Putamen (tissue), 1 donor: ENCODE measurements around the gene GNGT2.

Experiments
- DNase-seq: peaks from one replicate; pipeline ENCODE4 v3.0.0-alpha.2; 2016; ENCODE audit warnings: low spot score

The GNGT2 gene

GRCh38 chr17:49210158-49211029 is at the start of gene GNGT2, which contains the start of gene ABI3:
Gene GNGT2, minus strand, starts transcription at chr17:49210574. Its CDS starts 3,152 bp downstream, at chr17:49207422.
Gene ABI3, plus strand, starts transcription at chr17:49210707. Its CDS starts 18 bp downstream, at chr17:49210725.
- DNase-seq = peak; percentile 34

GRCh38 chr17:49259663-49260010 is 49.3 kb upstream of the GNGT2 start:
- DNase-seq = no peak

DNA sequence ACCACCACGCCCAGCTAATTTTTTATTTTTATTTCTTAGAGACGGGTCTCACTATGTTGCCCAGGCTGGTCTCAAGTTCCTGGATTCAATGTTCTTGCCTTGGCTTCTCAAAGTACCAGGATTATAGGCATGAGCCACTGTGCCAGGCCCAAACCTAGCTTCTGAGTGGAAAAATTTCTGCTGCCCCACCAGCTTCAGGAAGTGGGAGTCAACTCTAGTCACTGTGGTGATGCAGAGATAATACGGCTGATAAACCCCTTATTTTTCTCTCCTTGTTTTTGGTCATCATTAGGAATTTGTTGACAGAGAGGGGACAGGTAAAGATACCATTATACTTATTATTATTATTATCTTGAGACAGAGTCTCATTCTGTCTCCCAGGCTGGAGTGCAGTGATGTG is 48.0 kb upstream of the GNGT2 start:
- DNase-seq = no peak

GRCh38 chr17:49255125-49255524 is 44.8 kb upstream of the GNGT2 start:
- no peak for DNase-seq

DNA sequence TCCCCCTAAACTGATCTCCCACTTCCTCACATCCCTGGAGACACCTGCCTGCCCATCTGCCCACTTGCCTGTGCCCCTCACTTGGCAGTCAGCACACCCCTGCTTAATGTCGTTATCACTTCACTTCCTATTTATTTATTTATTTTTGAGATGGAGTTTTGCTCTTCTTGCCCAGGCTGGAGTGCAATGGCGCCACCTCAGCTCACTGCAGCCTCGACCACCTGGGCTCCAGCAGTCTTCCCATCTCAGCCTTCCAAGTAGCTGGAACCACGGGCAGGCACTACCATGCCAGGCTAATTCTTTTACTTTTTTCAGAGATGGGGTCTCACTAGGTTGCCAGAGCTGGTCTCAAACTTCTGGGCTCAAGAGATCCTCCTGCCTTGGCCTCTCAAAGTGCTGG is 43.7 kb upstream of the GNGT2 start:
- no peak for DNase-seq

- DNase-seq = no peak
These were observed 41.8 kb upstream of the GNGT2 start for GRCh38 chr17:49252148-49252695.

DNA sequence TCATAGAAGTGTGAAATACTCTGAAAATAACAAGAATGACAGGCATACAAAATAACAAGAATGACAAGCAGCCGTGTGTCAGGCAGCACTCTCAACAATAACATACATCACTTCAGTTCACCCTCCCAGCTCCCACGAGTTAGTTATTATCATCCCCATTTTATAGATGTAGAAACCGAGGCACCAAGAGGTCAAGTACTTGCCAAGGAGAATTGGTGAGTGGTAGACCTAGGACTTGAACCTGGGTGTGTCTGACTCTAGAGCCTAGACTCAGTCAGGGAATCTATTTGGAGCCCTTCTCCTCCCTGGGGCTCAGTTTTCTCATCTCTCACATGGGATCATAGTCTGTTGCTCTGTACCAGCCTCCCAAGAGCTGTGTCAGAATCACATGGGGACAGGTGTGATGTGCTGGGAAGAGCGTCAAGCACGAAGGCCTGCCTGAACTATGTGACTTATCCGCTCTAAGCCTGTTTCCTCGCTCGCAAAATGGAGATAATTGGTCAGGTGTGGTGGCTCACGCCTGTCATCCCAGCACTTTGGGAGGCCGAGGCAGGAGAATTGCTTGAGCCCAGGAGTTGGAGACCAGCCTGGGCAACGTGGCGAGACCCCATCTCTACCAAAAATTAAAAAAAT is 39.6 kb upstream of the GNGT2 start:
- no peak for DNase-seq

DNA sequence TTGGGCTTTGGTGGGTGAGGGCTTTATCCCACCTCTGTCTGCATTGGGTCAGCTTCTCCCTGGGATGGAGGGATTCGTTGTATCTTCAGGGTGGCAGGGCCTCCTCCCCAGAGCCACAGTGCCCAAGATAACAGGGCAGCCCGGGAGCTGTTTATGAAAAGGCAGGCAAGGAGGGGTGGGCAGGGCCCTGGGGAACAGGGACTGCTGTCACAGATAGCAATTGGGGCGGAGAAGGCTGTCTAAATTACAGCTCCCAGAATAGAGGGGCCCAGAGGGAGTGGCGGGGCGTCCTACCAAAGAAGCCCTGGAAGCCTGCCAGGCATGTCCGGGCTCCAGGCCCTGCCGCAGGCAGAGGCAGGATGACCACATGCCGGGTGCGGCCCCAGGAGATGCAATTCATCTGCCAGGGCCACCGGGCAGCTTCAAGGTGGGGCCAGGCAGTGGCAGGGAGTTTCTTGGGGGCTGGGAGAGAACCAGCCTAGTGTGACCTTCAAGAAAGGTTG is 39.0 kb upstream of the GNGT2 start:
- DNase-seq = no peak

GRCh38 chr17:49247944-49248343 is 37.6 kb upstream of the GNGT2 start:
- no peak for DNase-seq

DNA sequence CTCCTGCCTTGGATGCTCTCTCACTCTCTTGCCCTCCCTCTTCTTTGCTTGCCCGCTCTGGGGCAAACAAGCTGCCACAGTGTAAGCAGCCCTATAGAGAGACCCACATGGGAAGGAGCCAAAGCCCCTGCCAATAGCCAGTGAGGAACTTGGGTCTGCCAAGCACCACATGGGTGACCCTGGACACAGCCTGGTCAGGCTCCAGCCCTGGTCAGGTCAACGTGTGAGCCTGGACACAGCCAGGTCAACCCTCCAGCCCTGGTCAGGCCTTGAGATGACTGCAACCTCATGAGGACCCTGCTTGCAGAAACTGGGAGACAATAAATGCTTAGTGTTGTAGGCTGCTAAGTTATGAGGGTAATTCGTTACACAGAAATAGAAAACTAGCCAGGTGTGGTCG is 34.5 kb upstream of the GNGT2 start:
- no peak for DNase-seq

DNA sequence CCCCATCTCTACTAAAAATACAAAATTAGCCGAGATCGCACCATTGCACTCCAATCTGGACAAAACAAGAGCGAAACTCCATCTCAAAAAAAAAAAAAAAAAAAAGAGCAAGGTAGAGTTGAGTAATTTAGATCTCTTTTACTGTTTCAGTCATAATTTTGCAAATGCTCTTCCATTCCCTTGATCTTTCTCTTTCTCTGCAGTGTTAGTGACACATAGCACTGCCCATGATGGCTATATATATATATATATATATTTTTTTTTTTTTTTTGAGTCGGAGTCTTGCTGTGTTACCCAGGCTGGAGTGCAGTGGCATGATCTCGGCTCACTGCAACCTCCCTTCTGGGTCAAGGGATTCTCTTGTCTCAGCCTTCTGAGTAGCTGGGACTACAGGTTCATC is 32.4 kb upstream of the GNGT2 start:
- DNase-seq = no peak

DNA sequence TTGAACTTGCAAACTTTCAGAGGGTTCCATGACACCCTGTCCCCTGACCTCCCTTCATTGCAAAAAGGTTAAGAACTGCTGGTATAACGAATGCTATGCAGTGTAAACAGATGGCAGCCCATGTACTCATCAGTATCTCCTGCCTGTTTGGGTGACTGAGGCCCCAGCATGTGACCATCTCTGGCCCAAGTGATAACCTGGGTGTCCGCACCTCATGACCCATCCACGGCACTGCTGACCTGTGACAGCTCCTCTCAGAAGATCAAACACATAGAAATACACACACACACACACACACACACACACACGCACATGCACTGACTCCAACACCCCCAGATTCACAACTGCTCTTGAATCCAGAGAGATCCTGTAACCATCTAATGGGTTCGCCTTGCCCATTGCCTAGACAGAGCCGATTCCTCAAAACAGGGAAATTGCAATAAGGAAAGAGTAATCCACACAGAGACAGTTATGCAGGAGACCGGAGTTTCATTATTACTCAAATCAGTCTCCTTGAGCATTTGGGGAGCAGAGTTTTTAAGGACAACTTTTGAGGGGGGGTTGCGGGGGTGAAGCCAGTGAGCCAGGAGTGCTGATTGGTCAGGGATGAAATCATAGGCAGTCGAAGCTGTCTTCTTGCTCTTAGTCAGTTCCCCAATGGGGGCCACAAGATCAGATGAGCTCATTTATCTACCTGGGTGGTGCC is 31.5 kb upstream of the GNGT2 start:
- DNase-seq = no peak

GRCh38 chr17:49241040-49241439 is 30.7 kb upstream of the GNGT2 start:
- DNase-seq = no peak

DNA sequence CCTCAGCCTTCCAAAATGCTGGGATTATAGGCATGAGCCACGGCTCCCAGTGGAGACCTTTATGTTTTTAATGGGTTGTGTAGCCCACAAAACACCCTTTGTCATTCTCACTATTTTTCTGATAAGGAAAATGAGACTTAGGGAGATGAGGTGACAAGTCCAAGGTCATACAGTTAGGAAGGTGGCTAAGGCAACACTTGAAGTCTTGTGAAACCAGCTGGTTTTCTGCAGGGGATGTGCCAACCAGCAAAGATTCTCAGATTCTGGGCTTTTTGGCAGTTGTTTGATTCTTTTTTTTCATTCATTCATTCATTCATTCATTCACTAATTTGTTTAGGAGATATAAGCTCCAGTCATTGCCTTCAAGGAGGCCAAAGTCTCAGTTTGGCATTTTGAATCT is 30.2 kb upstream of the GNGT2 start:
- DNase-seq = no peak

GRCh38 chr17:49239963-49240362 is 29.6 kb upstream of the GNGT2 start:
- no peak for DNase-seq

DNA sequence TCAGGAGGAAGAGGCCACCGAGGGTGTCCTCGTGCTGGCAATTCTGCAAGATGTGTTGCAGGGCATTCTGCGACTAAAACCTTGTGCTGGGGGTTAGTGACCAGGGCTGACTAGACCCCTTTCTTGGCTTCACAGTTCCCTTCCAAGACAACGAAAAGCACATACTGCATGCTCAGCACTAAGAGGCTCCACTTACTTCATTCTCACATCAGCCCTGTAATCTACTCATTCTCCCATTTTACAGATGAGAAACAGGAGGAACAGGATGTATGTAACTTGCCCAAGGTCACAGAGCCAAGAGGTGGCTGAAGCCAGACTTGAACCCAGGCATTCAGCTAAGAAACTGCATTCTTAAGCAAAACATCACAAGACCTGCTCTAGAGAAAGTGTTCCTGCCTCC is 25.5 kb upstream of the GNGT2 start:
- no peak for DNase-seq

DNA sequence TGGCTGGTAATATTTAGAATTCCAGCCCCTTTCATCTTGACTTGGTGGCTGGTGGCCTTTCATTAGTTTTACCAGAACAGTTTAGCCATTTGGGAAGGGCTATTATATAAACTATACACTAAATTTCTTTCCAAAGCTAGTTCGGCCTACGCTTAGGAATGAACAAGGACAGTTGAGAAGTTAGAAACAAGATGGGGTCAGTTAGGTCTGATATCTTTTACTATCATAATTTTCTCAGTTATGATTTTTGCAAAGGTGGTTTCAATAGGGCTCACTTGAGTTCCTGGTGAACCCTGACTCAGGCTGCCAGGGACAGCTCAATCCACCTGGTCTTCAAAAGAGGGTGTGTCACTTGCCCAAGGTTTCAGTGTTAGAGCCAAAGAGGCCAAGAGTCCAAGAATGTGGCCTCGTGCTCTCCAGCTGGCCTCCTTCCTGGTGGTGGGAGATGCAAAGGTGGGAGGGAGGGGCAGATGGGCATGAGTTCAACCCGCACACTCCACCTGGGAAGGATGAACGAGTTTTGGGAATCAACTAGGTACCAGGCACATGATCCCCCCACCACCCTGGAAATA is 24.2 kb upstream of the GNGT2 start:
- no peak for DNase-seq

DNA sequence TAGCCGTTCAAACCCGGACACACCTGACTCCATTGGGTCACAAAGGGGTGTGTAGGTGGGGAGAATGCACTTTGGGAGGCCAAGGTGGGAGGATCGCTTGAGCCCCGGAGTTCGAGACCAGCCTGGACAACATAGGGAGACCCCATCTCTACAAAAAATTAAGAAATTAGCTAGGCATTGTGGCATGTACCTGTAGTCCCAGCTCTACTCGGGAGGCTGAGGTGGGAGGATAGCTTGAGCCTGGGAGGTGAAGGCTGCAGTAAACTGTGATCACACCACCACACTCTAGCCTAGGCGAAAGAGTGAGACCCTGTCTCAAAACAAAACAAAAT is 21.2 kb upstream of the GNGT2 start:
- DNase-seq = no peak

DNA sequence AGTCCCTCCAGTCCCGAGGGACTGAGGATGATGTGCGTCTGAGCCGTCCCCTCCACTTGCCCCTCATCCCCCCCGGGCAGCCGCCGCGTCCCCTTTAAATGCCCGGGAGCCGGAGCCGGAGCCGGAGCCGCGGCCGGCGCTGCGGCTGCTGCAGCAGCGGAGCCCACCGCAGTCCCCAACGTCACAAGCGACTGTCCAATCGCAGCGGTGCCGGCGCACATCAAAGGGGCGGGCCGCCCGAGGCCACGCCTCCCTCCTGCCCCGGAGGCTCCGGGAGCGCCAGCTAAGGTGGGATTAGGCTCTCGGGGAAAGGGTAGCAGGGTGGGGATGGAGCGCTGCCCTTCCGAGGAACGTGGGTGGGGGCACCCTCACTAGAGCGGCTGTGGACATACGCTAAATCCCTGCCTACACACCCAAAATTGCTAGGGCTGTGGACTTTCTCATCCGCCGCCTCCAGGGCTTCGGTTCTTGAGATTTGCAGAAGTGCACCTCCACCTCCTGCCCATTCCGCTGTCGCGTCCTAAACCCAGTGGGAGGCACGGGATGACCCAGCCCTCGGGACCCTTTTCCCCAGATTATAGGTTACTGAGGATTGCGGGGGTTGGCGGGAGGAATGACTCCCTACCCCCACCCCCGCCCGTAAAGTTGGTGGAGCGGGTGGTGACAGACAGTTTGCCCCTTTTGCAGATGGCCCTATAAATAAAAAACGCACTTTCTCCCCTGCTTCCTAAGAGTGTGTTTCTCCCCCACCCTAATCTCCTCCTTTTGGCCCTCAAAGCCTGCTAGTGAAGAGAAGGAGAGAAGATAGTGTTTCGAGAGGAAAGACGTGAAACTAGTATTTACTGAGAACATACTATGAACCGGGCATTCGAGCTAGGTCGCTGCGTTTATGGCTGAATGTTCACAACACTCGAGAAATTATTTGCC is 20.5 kb upstream of the GNGT2 start, which contains the start of gene PHOSPHO1:
TSS of gene PHOSPHO1 (minus strand) at position 152 of the 927 bp plus-strand sequence. CDS start 4,096 bp downstream, outside the sequence.
- DNase-seq = peak; percentile 79

DNA sequence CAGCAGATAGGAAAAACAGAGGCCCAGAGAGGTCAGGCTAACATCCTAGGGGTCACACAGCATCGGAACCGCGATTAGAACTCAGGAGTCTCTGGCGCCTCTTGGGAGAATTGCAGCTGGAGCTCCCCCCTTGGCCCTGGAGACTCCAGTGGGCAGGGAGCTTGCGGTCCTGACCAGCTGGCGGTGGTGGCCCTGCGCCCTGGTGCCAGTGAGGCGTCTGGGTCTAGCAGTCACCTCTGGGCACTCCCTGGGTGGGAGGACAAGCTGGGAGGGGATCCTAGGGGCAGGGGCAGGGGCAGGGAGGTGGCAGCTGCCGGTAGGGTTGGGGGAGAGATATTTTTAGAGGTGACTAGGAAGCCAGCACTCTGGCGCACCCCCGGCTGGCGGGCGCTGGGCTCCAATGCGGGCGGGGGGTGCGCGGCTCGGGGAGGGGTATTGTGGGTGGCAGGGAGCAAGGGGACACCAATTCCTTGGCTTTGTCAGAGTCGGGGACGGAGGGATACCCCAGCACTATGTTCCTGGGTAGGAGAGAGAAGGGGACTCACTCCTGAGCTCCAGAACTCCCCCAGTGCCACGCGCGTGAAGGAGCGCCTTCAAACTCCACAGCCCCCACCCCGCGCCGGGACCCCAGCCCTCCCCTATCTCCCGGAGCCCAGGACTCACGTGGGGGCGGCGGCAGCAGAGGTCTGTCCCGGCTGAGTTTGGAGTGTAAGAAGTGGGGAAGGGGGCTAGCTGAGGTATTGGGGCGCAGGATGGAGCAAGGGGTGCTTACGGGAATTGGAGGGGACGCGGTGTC is 19.6 kb upstream of the GNGT2 start:
- DNase-seq = no peak
